ENCODE data around the gene HNRNPF.
"Not testable (repeated sequence)": the region's sequence is repeated elsewhere in the genome, so short reads cannot be mapped to it uniquely, and the experiment has no call there.

The HNRNPF gene

GRCh38 chr10:43427166-43427825 is 18.3 kb upstream of the HNRNPF start:
- no peak for FAIRE-seq

GRCh38 chr10:43426476-43426875 is 17.5 kb upstream of the HNRNPF start:
- FAIRE-seq; DNase-seq (ENCODE audit: insufficient read length, low spot score): not testable (repeated sequence)

More at GRCh38 chr10:43427166-43427825, 18.3 kb upstream of the HNRNPF start:
- DNase-seq (ENCODE audit: insufficient read length, low spot score): no peak
- no peak for TF ChIP-seq CTCF (IDR thresholded peaks at IDR 0.05; ENCODE audit: insufficient read depth, missing control alignments)

- DNase-seq (ENCODE audit: insufficient read length, low spot score) (no peak), FAIRE-seq (no peak)
- no peak for TF ChIP-seq CTCF (IDR thresholded peaks at IDR 0.05; ENCODE audit: insufficient read depth, missing control alignments)
These were observed 15.4 kb upstream of the HNRNPF start for GRCh38 chr10:43424416-43424815.

GRCh38 chr10:43421944-43422343 is 13.0 kb upstream of the HNRNPF start:
- not testable (repeated sequence) for FAIRE-seq; DNase-seq (ENCODE audit: insufficient read length, low spot score)

GRCh38 chr10:43421519-43421918 is 12.5 kb upstream of the HNRNPF start:
- no peak for FAIRE-seq
- TF ChIP-seq CTCF (IDR thresholded peaks at IDR 0.05; ENCODE audit: insufficient read depth, missing control alignments): no peak

GRCh38 chr10:43421201-43421507 is 12.2 kb upstream of the HNRNPF start:
- DNase-seq (ENCODE audit: insufficient read length, low spot score): no peak
- TF ChIP-seq CTCF (IDR thresholded peaks at IDR 0.05; ENCODE audit: insufficient read depth, missing control alignments): no peak
- no peak for FAIRE-seq

More at GRCh38 chr10:43421519-43421918, 12.5 kb upstream of the HNRNPF start:
- no peak for DNase-seq (ENCODE audit: insufficient read length, low spot score)

- no peak for TF ChIP-seq CTCF (IDR thresholded peaks at IDR 0.05; ENCODE audit: insufficient read depth, missing control alignments)
- DNase-seq (ENCODE audit: insufficient read length, low spot score) (no peak), FAIRE-seq (no peak)
These were observed 11.6 kb upstream of the HNRNPF start for GRCh38 chr10:43420369-43421200.

- FAIRE-seq (no peak), DNase-seq (ENCODE audit: insufficient read length, low spot score) (no peak)
- no peak for TF ChIP-seq CTCF (IDR thresholded peaks at IDR 0.05; ENCODE audit: insufficient read depth, missing control alignments)
These were observed 11.0 kb upstream of the HNRNPF start for GRCh38 chr10:43419997-43420368.

Data from D721Med (cell line).